Posterior cingulate gyrus (tissue), 11 donors: ENCODE measurements around the gene RFX4.

Experiments used
- DNase-seq, 10 donors: peaks; one replicate each; pipeline versions ENCODE4 v3.0.0 to v3.0.0-alpha.2; 2020 to 2021; ENCODE audit warnings: mixed read lengths in 3 of 10
- intact Hi-C: fragments of 100-400 bp; cut with DNase I; formaldehyde crosslinking; loops from one replicate; pipeline ENCODE4 v1.15.1; 2023

Gene RFX4

DNA sequence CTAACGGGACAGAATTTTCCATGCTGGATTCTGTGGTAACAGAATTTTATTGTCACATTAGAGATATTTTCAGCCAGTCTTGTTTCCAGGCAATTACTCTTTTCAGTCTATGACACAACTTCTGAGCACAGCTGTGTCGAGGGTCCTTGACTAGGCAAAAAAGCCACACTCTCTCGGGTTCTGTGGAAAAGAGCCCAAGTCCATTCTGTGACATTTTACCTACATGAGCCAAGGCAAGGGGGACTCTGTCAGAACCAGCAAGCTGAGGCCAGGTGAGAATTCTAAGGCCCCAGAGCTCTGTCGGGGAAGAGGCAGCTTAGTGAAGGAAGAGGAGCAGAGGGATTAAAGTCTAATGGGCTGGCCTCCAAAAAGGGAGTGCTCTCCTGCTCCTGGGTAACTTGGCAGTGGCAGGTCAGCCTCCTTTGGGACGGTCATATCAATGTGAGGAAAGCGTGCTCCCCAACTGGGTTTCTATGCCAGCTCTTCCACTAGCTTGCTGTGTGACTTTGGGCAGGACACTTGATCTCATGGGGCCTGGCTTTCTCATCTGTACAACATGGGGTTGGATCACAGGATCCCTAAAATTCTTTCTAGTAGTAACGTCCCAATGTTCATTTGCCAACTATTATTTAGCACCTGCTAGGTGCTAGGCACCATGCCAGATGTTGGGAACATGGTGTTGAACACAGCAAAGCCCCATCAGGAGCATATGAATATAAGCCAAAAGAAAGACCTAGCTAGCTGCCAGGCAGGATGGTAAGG is 175.7 kb downstream of the RFX4 start:
- intact Hi-C loops, result no loop called here
- DNase-seq, result no peak

DNA sequence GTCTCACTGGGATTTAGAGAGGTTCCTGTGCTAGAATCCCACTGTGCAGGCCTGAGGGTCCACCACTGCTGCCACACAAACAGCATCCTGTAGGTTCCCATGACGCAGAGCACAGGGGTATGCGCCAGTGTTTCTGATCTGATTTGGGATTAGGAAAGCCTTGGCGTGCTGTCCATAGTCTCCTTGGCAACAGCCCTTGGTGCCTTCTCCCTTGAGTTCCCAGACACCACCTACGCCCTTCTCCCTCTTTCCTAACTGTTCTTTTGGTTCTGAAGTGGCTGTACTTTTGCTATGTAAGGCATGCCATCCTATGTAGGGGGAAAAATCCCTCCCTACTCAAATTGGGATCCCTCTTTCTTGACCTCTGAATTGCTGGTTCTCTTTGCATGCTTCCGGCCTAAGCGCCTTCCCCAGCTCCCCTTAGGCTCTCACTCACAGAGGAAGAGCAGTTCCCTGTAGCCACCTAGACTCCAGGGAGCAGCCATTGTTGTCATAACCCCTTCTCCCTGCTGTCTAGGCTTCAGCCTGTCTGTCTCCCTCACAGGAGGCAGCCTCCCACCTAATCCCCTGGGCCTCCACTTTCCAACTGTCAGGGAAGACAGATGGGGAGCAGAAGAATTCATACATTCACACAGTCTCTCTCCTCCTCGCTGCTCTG is 176.9 kb downstream of the RFX4 start:
- intact Hi-C loops, result no loop called here
- DNase-seq, result peak in 4 of 10 donors; percentile 25 to 88 (median 43)

DNA sequence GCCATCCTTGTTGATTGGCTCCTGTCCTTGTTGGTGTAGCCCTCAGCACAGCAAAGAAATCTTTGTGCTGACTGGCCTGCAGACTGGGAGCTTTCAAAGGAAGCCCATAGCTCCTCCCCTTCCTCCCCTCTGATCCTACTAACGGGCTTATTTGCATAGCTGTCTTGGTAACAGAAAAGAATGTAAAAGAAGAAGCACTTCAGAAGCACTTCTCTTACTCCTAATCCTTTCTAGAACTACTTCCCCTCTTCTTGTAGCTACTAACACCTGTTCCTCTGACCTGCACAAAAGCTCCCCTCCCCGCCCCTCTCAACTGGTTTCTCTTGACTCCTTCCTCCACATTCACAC is 177.4 kb downstream of the RFX4 start:
- intact Hi-C loops, result no loop called here
- DNase-seq, result peak in 1 of 10 donors; percentile 32

DNA sequence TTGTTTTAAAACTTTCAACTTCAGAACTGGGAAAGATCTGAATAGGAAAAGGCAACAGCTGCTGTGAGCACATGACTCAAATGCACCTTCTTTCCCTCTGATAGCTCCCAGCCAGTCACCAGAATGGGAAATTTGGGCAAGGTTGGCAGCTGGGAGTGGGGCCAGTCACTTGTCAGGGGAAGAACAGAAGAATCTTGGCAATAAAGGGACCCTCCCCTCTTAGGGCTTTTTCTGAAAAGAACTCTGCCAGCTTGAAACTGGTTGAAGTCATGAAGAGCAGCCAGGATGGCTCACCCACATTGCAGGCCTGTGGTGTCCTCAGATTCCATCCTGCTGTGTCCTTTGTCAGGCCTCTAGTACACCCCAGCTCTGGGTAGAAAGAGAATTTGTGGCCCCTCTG is 181.4 kb downstream of the RFX4 start:
- intact Hi-C loops, result no loop called here
- no peak for DNase-seq

DNA sequence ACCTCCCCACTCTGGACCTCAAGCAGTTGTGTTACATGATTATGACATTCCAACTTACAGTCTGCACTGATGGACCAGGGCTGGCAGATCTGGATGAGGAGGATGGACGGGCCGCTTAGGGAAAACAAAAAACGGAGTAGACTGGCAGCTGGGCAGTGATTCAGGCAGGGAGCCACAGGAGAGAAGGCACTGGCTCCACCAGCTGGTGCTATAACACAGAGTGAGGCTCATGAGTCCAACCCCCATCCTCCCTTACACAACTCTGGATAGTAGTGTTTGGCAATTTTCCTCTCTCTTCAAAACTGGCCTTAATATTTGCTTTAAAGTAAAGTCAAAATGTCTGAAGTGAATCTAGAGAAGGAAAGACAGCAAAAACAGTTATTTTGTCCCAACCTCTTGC is 181.9 kb downstream of the RFX4 start:
- peak in 4 of 10 donors; percentile 26 to 79 (median 40) for DNase-seq
- intact Hi-C loops, result no loop called here

DNA sequence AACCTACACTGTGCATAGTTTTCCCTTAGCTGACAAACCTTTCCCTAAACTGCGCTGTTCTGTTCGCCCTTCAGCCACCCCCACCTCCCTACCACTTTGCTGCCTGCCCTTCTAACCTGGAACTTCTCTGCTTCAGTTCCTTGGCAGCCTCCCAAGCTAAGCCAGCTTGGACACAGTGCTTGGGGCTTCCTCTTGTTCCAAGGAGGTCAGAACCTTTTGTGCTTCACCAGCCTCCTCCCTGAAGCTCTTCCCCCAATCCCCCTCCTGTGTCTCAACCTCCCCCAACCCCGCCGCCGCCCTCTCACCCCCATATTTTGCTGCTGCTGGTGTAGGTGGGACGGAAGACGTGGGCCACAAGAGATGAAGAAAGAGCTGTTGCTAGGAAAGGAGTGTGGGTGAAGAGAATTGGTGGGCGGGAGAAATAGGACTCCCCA is 183.6 kb downstream of the RFX4 start:
- DNase-seq, result no peak
- intact Hi-C loops, result no loop called here

DNA sequence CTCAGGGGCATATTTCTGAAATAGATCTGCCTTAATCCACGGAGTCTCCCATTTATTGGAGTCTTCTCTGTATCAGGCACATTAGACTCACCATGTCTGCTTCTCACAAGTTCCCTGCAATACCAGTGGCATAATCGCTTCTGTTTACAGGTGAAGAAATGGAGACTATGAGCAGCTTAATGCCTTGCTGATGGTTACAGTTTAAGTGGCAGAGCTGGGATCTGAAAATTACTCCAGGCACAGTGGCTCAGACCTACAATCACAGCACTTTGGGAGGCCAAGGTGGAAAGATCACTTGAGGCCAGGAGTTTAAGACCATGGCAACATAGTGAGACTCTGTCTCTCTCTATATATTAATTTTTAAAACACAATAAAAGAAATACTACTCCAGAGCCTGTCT is 184.4 kb downstream of the RFX4 start:
- intact Hi-C loops, result no loop called here
- no peak for DNase-seq

DNA sequence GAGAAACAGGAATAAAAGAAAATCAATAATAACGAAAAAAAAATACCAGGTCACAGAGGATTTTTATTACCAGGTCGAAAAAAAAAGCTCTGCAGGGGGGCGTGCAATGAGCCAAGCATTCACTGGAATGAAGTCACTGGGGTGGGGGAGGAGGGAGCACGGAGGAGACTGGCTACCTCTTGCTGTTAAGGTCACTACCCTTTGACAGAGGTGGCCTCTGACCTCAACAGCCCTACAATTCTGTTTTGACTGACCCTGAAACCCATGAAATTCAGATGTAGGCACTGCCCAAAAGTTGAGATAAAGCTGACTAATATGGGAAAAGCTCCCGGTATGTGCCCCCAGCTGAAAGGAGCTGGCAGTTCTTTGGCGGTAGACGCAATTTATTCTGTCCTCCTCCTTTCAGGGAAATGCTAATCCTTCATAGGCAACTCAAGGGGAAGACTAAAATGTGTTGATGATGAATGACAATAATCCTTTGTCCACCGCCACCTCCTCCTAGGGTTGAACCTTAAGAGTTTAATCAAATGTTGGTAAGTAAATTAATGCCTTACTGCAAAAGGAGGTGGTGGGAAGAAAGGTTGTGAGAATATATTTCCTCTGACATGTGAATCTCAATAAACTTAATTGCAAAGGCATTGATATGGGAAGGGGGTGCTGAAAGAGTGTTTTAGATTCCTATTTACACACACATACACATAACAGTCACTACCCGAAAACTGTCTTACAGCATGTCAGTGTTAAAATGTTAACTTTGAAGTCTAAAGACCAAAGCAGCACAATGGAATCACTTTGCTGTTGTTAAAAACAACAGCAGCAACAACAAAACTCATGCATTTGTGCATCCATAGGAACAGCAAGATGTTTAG is 185.4 kb downstream of the RFX4 start:
- intact Hi-C loops, result no loop called here
- DNase-seq, result no peak

DNA sequence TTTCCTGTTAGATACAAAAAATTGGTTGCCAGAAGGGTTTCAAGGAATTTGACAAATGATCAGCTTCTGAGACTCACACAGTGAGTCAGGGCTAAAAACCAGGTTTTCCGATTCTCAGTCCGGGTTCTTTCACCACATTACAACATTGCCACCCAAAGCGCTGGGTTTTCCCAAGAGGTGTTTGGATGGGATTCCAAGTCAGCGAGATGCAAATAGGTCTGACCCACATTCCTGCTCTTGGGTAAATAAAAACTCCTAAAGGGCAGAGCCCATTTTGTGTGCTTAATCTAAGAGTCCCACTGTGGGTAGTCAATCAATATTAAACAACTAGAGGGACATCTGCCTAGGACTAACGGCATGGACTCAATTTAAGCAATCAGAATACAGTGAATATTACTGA is 186.3 kb downstream of the RFX4 start:
- no peak for DNase-seq
- intact Hi-C loops, result no loop called here

DNA sequence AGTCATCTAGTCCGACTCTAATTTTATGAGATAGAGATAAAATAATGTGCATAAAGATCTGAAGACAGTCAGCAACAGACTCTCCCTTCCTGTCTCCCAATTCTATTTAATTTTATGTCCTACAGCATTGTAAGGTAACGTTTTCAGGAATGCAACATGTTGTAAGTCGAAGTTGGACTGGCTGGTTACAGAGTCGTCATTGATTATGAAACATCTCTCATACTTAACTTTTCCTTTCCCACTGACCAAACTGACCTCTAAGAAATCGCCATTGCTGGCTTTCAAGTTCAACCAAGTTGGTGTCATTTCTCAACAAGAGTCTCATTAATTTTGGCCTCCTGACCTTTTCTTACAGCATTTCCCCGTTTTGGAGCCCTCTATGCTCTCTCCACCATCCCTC is 186.7 kb downstream of the RFX4 start:
- intact Hi-C loops, result no loop called here
- no peak for DNase-seq

DNA sequence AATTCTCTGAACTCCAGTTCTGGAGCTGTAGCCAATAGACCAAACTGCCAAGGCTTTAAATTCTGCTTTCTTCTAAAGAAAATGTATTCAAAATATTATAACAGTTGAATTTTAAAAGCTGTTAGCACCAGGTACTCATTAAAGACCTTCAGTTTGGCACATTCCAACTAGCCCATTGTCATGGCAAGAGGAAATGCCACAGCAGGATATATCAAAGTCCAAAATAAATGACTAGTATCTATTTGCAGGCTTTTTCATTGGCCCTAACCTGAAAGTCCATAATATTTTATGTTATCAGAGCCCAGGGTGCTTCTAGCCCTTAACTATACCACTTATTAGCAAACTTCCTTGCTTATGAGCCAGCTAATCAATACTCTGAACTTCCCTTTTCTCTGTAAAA is 188.6 kb downstream of the RFX4 start:
- intact Hi-C loops, result loop anchor here (5.0 kb wide), 1 partner anchor 414 kb away; the partner anchor contains the start of gene POLR3B
- no peak for DNase-seq

DNA sequence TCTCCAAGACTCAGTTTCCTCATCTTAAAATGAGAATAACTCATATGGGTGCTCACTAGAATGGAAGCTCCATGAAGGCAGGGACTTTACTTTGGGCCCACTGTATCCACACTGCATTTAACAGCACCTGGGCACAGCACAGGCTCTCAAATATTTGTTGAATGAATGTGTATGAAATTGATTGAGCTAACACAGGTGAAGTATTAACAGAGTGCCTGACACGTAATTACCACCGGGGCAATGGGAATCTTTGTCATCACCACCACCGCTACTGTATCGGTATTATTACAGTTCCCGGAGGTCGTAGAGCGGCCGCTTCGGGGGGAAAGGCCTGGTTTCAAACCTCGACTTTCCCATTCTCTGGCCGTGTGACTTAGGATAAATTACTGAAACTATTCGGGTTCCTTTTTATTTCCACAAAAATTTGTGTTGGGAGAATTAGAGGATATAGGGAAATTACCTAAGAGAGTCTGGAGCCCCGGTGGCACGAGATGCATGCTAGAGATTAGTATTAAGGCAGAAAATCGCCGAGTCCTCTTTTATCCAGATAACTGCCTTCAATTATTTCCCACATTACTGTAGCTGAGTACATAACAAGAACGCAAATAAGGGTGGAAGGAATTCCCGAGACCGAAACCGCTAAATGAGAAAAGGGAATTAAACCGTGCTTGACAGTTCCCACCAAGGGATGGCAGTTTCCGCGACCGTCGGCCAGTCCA is 190.6 kb downstream of the RFX4 start:
- intact Hi-C loops, result loop anchor here (5.0 kb wide), 1 partner anchor 416 kb away; the partner anchor contains the start of gene POLR3B
- DNase-seq, result no peak

DNA sequence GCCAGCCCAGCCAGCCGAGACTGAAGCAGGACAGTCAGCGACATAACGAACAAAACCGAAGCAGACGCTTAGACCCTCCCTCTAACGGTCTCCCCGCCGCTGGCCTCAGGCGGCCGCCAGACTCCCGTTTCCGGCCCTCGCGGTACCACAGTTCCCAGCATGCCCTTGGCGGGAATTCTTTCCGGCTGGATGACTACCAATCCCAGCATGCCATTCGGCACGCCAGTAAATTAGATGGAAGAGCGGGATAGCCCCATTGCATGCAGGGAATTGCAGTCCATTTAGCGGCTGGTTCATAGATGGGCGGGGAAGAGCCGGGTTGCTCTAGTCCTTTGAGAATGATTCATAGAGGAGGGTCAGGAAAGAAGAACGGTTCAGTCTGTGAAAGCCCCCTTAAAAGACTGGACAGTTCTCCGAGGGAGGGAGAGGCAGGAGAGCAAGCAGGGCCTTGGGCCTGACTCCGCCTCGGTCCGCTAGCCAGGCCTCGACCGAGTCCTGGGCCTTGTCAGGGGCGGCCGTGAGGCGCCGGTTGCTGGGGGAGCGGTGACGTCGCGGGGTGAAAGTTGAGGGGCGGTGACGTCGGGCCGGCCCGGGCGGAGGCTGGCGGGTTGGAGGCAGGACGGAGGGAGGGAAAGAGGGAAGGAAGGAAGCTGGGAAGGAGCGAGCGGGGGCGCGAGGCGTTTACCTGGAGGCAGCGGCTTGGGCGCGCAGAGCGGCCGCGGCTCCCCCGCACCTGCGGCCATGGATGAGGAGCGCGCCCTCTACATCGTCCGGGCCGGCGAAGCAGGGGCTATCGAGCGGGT is 191.4 kb downstream of the RFX4 start, which contains the start of gene RIC8B:
Gene RIC8B, plus strand, starts transcription at position 678 of the 803 bp plus-strand sequence. Its CDS starts 64 bp downstream, at position 742.
- intact Hi-C loops, result loop anchor here (5.0 kb wide), 1 partner anchor 417 kb away; the partner anchor contains the start of gene POLR3B
- DNase-seq, result peak; percentile 95 to 99 (median 96)

DNA sequence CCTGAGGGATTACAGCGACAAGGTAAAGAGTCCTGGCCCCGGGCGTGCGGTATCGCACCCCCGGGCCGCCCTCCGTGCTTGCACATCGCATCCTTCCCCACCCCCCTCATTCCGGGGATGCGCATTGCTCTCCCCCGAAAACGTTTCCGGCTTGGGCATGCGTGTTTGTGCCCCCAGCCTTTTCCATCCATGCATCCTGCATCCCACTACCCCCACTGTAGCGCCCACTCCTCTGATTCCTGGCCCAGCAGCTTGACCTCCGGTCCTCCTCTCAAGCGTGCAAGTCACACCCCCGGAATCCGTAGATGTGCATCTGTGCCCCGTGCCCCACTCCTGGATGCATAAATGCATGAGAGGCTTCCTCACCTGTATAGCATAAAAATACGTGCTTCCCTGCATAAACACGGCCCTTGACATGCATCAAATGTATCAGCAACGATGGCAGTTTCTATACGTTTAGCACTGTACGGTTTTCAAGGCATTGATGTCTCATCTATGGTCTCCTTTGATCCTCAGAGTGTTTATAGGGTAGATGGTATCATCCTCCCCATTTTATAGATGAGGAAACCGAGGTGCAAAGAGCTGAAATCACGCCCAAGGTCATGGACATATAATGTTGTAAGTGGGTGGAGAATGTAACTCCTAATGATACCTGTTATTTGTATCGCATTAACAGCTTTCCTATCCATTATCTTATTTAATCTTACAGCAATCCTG is 192.2 kb downstream of the RFX4 start:
- intact Hi-C loops, result loop anchor here (5.0 kb wide), 1 partner anchor 418 kb away; the partner anchor contains the start of gene POLR3B
- peak in 1 of 10 donors; percentile 42 for DNase-seq

DNA sequence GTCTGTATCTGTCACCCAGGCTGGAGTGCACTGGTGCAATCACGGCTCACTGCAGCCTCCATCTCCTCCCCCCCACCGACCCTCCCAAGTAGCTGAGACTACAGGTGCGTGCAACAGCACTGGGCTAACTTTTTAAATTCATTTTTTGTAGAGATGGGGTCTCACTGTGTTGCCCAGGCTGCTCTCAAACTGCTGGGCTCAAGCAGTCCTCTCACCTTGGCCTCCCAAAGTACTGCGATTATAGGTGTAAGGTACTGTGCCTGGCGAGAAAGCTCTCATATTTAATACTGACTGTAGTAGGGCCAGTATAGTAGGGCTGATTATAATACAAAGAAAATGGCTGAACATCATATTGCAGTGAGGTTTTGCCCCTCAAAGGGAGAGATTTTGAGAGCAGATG is 194.1 kb downstream of the RFX4 start:
- intact Hi-C loops, result no loop called here
- DNase-seq, result no peak

DNA sequence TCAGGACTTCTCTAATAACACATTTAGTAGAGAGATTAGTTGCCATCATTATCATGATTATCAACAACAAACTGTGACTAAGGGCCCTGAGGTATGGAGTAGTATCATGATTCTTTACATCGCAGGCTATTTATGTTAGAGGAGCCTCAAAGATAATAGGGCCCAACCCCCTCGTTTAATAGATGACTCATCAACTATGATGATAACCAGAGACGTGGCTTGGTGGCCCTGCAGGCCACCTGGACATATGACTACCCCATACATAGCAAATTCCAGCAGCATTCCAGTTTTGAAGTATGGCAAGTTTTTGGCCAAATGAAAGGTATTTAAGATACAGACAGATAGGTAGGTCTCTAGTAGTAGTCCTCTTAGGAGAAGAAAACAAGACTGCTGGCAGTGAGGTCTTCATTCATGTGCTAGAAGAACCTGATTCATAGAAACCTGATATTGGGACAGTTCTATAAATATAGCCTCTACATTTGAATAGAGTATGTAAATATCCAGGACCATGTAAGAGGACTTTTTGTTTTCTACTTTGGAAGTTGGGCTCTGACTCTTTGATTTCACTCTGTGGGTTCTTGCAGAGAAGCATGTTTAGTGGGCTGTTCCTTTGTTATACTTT is 197.3 kb downstream of the RFX4 start:
- intact Hi-C loops, result no loop called here
- DNase-seq, result no peak

DNA sequence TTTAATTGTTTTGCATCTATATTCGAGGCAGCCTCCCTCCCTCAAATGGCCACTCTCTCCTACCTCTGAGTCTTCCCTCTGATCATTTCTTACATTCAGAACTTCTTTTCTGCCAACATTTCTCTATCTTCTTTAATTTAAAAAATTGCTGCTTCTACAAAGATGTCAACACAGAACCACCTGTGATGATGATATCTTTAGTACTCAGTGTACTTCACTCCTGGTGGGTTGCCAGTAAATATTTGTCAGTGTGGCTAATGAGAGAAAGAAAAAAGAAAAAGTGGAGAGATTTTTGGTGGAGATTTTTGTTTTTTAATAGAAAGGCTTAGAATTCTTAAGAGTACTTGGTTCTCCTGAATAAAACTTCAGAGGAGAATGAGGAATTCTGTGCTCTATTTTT is 199.8 kb downstream of the RFX4 start:
- intact Hi-C loops, result no loop called here

DNA sequence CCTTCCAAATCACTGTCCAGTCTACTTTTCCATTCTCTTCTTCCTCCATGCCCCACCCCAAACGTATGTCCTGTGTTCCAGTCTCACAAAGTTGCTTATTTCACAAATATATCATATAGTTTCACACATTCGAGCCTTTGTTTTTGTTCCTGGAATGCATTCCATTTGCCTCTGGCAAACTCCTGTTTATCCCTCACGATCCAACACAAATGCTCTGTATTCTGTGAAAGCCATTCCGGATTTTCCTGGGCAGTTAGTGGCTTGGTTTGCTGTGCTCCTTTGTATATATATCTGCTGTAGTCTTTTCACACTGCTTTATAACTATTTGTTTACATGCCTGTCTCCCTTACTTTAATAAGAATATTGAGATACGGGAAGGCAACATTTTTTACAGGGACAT is 200.7 kb downstream of the RFX4 start:
- intact Hi-C loops, result no loop called here
- DNase-seq, result no peak

More for the DNA sequence above, 199.8 kb downstream of the RFX4 start:
- no peak for DNase-seq
